IMR-90 (cell line): Measurements from ENCODE around the gene RBBP8. TPM values are rescaled to one million over a fixed set of nuclear protein-coding genes. Genes with fewer than 3 reads are reported as not detected.

ENCODE experiments used
- ATAC-seq: fragments of 200-7000 bp; cut with Tn5 transposase; 2 replicates; pipeline ENCODE4 v1.9.1; 2020; ENCODE audit warnings: low read depth, mild to moderate bottlenecking, moderate library complexity
- BruUV-seq: library from RNA; stranded (reverse); fragments of 400-500 nt; replicated peaks from 2 replicates; lab custom pipeline; 2021; lab: Mats Ljungman, UMichigan
- CTCF ChIA-PET: fragments of 300-600 bp; formaldehyde crosslinking; extraction: SDS; loops from one replicate; lab custom pipeline; 2021; ENCODE audit warnings: antibody characterized with exemption; lab: Yijun Ruan, JAX
- POLR2A ChIA-PET: fragments of 300-600 bp; sonication (Branson Sonifier 250); formaldehyde crosslinking; loops from one replicate; lab custom pipeline; 2022; ENCODE audit warnings: antibody characterized with exemption; ENCODE audit not compliant: unreplicated experiment; lab: Charles Lee
- DNase-seq: peaks from one replicate; pipeline ENCODE4 v3.0.0; 2013
- H2AFZ ChIP-seq: replicated peaks from 2 replicates; pipeline ENCODE3; 2013; ENCODE audit warnings: low read length, mild to moderate bottlenecking; ENCODE audit not compliant: poor library complexity
- H2AK5ac ChIP-seq: 2 replicates; pipeline ENCODE4 v1.6.1; 2013; ENCODE audit warnings: low read depth, low read length, inconsistent platforms
- H2AK9ac ChIP-seq: replicated peaks from 2 replicates; pipeline ENCODE3; 2013; ENCODE audit warnings: mild to moderate bottlenecking, low read depth, low read length, moderate library complexity; ENCODE audit not compliant: poor library complexity
- H2BK120ac ChIP-seq: 2 replicates; pipeline ENCODE4 v1.6.1; 2013; ENCODE audit warnings: low read depth, low read length, inconsistent platforms
- H2BK15ac ChIP-seq: 3 replicates; pipeline ENCODE4 v1.6.1; 2013; ENCODE audit warnings: low read depth, low read length, inconsistent platforms
- H2BK20ac ChIP-seq: 2 replicates; pipeline ENCODE4 v1.6.1; 2013; ENCODE audit warnings: low read depth, mild to moderate bottlenecking, inconsistent platforms, low read length, moderate library complexity
- H2BK5ac ChIP-seq: 2 replicates; pipeline ENCODE4 v1.6.1; 2013; ENCODE audit warnings: mild to moderate bottlenecking, low read depth, low read length, inconsistent platforms; ENCODE audit not compliant: poor library complexity, severe bottlenecking
- H3K14ac ChIP-seq: replicated peaks from 2 replicates; pipeline ENCODE4 v1.6.1; 2013; ENCODE audit warnings: low read depth, low read length, inconsistent platforms
- H3K18ac ChIP-seq: 2 replicates; pipeline ENCODE4 v1.6.1; 2013; ENCODE audit warnings: low read depth, low read length, control low read depth
- H3K23ac ChIP-seq: 2 replicates; pipeline ENCODE4 v1.6.1; 2013; ENCODE audit warnings: low read depth, low read length, inconsistent platforms
- H3K27ac ChIP-seq: 2 replicates; pipeline ENCODE4 v1.5.1; 2013; ENCODE audit warnings: mild to moderate bottlenecking, control low read depth, low read length; ENCODE audit not compliant: insufficient read depth
- H3K27me3 ChIP-seq: 2 replicates; pipeline ENCODE4 v1.6.1; 2013; ENCODE audit warnings: low read length; ENCODE audit not compliant: control insufficient read depth, insufficient read depth
- H3K36me3 ChIP-seq: 2 replicates; pipeline ENCODE4 v1.6.1; 2013; ENCODE audit warnings: low read length, mixed read lengths; ENCODE audit not compliant: control insufficient read depth, insufficient read depth
- H3K4ac ChIP-seq: 2 replicates; pipeline ENCODE4 v1.6.1; 2013; ENCODE audit warnings: low read depth, low read length, inconsistent platforms
- H3K4me1 ChIP-seq: 2 replicates; pipeline ENCODE4 v1.6.1; 2013; ENCODE audit warnings: low read length, mixed read lengths; ENCODE audit not compliant: control insufficient read depth, insufficient read depth
- H3K4me2 ChIP-seq: 2 replicates; pipeline ENCODE4 v1.6.1; 2013; ENCODE audit warnings: low read depth, mild to moderate bottlenecking, control low read depth, low read length, moderate library complexity
- H3K4me3 ChIP-seq: 2 replicates; pipeline ENCODE4 v1.5.1; 2013; ENCODE audit warnings: low read depth, mild to moderate bottlenecking, control low read depth, low read length, moderate library complexity; ENCODE audit not compliant: insufficient read depth
- H3K56ac ChIP-seq: 2 replicates; pipeline ENCODE4 v1.6.1; 2013; ENCODE audit warnings: low read length, inconsistent platforms; ENCODE audit not compliant: insufficient read depth; ENCODE audit errors: extremely low read depth
- H3K79me1 ChIP-seq, 2 experiments: 2 replicates each; pipeline ENCODE4 v1.6.1; 2013; ENCODE audit warnings: low read length in 2 of 2, inconsistent platforms in 1 of 2, low read depth in 1 of 2
- H3K9ac ChIP-seq: 2 replicates; pipeline ENCODE4 v1.6.1; 2013; ENCODE audit warnings: low read depth, low read length, control low read depth
- H3K9me1 ChIP-seq: 2 replicates; pipeline ENCODE4 v1.6.1; 2013; ENCODE audit warnings: low read length, inconsistent platforms; ENCODE audit not compliant: insufficient read depth
- H3K9me3 ChIP-seq: 2 replicates; pipeline ENCODE4 v1.6.1; 2013; ENCODE audit warnings: low read length; ENCODE audit not compliant: control insufficient read depth, insufficient read depth
- H4K20me1 ChIP-seq: 2 replicates; pipeline ENCODE4 v1.6.1; 2013; ENCODE audit warnings: low read length, inconsistent platforms; ENCODE audit not compliant: insufficient read depth
- H4K5ac ChIP-seq: 2 replicates; pipeline ENCODE4 v1.6.1; 2013; ENCODE audit warnings: mild to moderate bottlenecking, low read depth, low read length, control low read depth
- H4K8ac ChIP-seq, 2 experiments: 2 replicates each; pipeline ENCODE4 v1.6.1; 2013; ENCODE audit warnings: low read depth in 2 of 2, low read length in 2 of 2, control low read depth in 1 of 2, inconsistent platforms in 1 of 2
- H4K91ac ChIP-seq: 2 replicates; pipeline ENCODE4 v1.6.1; 2013; ENCODE audit warnings: low read depth, low read length, inconsistent platforms; ENCODE audit not compliant: insufficient read depth
- ELK1 ChIP-seq: fragments of 150-350 bp; IDR thresholded peaks from 2 replicates; pipeline ENCODE4 v1.6.1; 2016; ENCODE audit warnings: low read depth, mild to moderate bottlenecking, low read length, moderate library complexity, borderline replicate concordance
- NFE2L2 ChIP-seq: fragments of 150-350 bp; IDR thresholded peaks from 2 replicates; pipeline ENCODE4 v1.6.1; 2016; ENCODE audit warnings: low read depth, mild to moderate bottlenecking, low read length
- dilution Hi-C: fragments of 300-500 bp; cut with HindIII; formaldehyde crosslinking; loops from one replicate; pipeline ENCODE4 v1.14.3; 2018; ENCODE audit warnings: low sequenced_read_pairs; ENCODE audit not compliant: unreplicated experiment
- in situ Hi-C: fragments of 300-500 bp; cut with MboI; formaldehyde crosslinking; loops from 3 replicates; pipeline ENCODE4 v1.14.3; 2019; ENCODE audit warnings: low sequenced_read_pairs, inconsistent platforms, mixed read lengths
- intact Hi-C: fragments of 100-400 bp; cut with micrococcal nuclease; formaldehyde crosslinking; loops from 2 replicates; pipeline ENCODE4 v1.10.0; 2022
- polyA plus RNA-seq, 3 experiments: library from polyadenylated mRNA; depleted of rRNA; stranded (reverse); fragments of >200 nt; gene quantifications; 2 replicates each; pipeline ENCODE4 v1.2.3, GENCODE V29; 2012; ENCODE audit warnings: low replicate concordance in 1 of 3
- total RNA-seq: library from RNA; depleted of rRNA; stranded (reverse); fragments of >200 nt; gene quantifications from 2 replicates; pipeline ENCODE4 v1.2.3, GENCODE V29; 2012

Gene RBBP8
- total and polyA plus RNA-seq, 2 of the 4 experiments (the other 2 are of a cell fraction): 12.0 to 21.1 TPM

- no peak overlapping the region for H3K4ac ChIP-seq
- no peak overlapping the region for H3K9ac ChIP-seq
- intact Hi-C loops (no loop called here), dilution Hi-C loops (no loop called here), in situ Hi-C loops (no loop called here)
- H2BK15ac ChIP-seq: no peak overlapping the region
- no peak overlapping the region for H4K91ac ChIP-seq
- ATAC-seq: no peak
- ChIA-PET POLR2A (no interaction called here), CTCF (interaction anchor here (1.3 kb wide), 1 partner anchor 9 kb away, joined by 4 read pairs; no protein-coding TSS in a partner anchor)
- H3K4me1 ChIP-seq: peaks cover 2% of the 10 kb centered on the region; the same call in 1 of the 2 replicates
- no peak overlapping the region for H2AK5ac ChIP-seq
- TF ChIP-seq NFE2L2 (no peak), ELK1 (no peak)
- no TSS peak for BruUV-seq
- H3K4me3 ChIP-seq: no peak overlapping the region
- H3K18ac ChIP-seq: no peak overlapping the region
- H4K5ac ChIP-seq: no peak overlapping the region
- no peak overlapping the region for H3K27ac ChIP-seq
- peaks cover 7 to 9% of the 10 kb centered on the region in 2 experiments; a peak in 3 of 4 replicates for H3K79me1 ChIP-seq
- no peak overlapping the region for H2BK5ac ChIP-seq
- H3K14ac ChIP-seq: no peak overlapping the region
- H4K8ac ChIP-seq: no peak overlapping the region
- no peaks in the 10 kb centered on the region for H3K9me1 ChIP-seq
- H2AK9ac ChIP-seq: no peak overlapping the region
- DNase-seq: no peak
- no peak overlapping the region for H3K23ac ChIP-seq
- H3K9me3 ChIP-seq: no peaks in the 10 kb centered on the region
- no peak overlapping the region for H2AFZ ChIP-seq
- H2BK20ac ChIP-seq: no peak overlapping the region
- no peak overlapping the region for H3K4me2 ChIP-seq
- no peak overlapping the region for H3K56ac ChIP-seq
- H4K20me1 ChIP-seq: no peaks in the 10 kb centered on the region
- H3K27me3 ChIP-seq: no peaks in the 10 kb centered on the region
- H3K36me3 ChIP-seq: no peaks in the 10 kb centered on the region
- no peak overlapping the region for H2BK120ac ChIP-seq
These were observed 28.9 kb downstream of the RBBP8 start for GRCh38 chr18:22962004-22962403.
